Endothelial cell of umbilical vein (primary cell): ENCODE data around the gene LINC00632. TPM values are rescaled to one million over a fixed set of nuclear protein-coding genes. Genes with fewer than 3 reads are reported as not detected.

ENCODE experiments used
- BruUV-seq: library from RNA; stranded (reverse); fragments of 400-500 nt; replicated peaks from 2 replicates; lab custom pipeline; 2021; lab: Mats Ljungman, UMichigan
- CTCF ChIA-PET: fragments of 300-600, 350-600 bp; sonication (Branson Sonifier 250); formaldehyde crosslinking; loops from one replicate; lab custom pipeline; 2021; ENCODE audit warnings: antibody characterized with exemption, inconsistent platforms; lab: Charles Lee
- POLR2A ChIA-PET: fragments of 300-600, 350-600 bp; sonication (Branson Sonifier 250); formaldehyde crosslinking; loops from one replicate; lab custom pipeline; 2021; ENCODE audit warnings: antibody characterized with exemption, inconsistent platforms; lab: Charles Lee
- DNase-seq: peaks from one replicate; pipeline ENCODE4 v3.0.0-alpha.2; 2011; ENCODE audit warnings: low read depth, low spot score
- FAIRE-seq: peaks from 2 replicates; lab custom pipeline; 2011; peaks lifted over from hg19 to GRCh38; lab: Jason Lieb, UNC
- H2AFZ ChIP-seq: 2 replicates; pipeline ENCODE4 v1.6.0; 2012; ENCODE audit warnings: low read depth, low read length, control low read depth, inconsistent platforms
- H3K27ac ChIP-seq: 2 replicates; pipeline ENCODE4 v1.5.1; 2011; ENCODE audit warnings: low read depth, mild to moderate bottlenecking, control low read depth, low read length, moderate library complexity; ENCODE audit not compliant: insufficient read depth
- H3K27me3 ChIP-seq, 2 experiments: 2 replicates each; pipeline versions ENCODE4 v1.6.0 to v1.6.1; 2011; ENCODE audit warnings: low read length in 2 of 2, mixed read lengths in 1 of 2; ENCODE audit not compliant: control insufficient read depth in 2 of 2, insufficient read depth in 2 of 2
- H3K36me3 ChIP-seq, 2 experiments: 2 replicates in 1 of 2; 3 replicates in 1 of 2; pipeline ENCODE4 v1.5.1; 2011; ENCODE audit warnings: low read length in 2 of 2, mild to moderate bottlenecking in 1 of 2, moderate library complexity in 1 of 2; ENCODE audit not compliant: control insufficient read depth in 2 of 2, insufficient read depth in 2 of 2; ENCODE audit errors: extremely low read depth in 1 of 2
- H3K4me1 ChIP-seq: 3 replicates; pipeline ENCODE4 v1.5.1; 2011; ENCODE audit warnings: mild to moderate bottlenecking, low read length; ENCODE audit not compliant: control insufficient read depth, insufficient read depth; ENCODE audit errors: extremely low read depth
- H3K4me2 ChIP-seq: 2 replicates; pipeline ENCODE4 v1.6.1; 2011; ENCODE audit warnings: low read length, control low read depth, mixed read lengths; ENCODE audit not compliant: insufficient read depth
- H3K4me3 ChIP-seq, 3 experiments: fragments of 200-600 bp in 1 of 3; sonication (generic), shearing (Covaris generic) in 1 of 3; replicated peaks in 1 of 3; 2 replicates each; pipeline ENCODE4 v1.5.1; 2011 to 2016; ENCODE audit warnings: control low read depth in 3 of 3, low read length in 3 of 3, mild to moderate bottlenecking in 2 of 3, inconsistent platforms in 1 of 3, low read depth in 1 of 3, moderate library complexity in 1 of 3; ENCODE audit not compliant: insufficient read depth in 1 of 3
- H3K79me2 ChIP-seq: 2 replicates; pipeline ENCODE4 v1.6.0; 2012; ENCODE audit warnings: low read length, inconsistent platforms; ENCODE audit not compliant: control insufficient read depth, insufficient read depth
- H3K9ac ChIP-seq: replicated peaks from 2 replicates; pipeline ENCODE3; 2011; ENCODE audit warnings: low read length, control low read depth; ENCODE audit not compliant: insufficient read depth; ENCODE audit errors: extremely low read depth
- H3K9me1 ChIP-seq: replicated peaks from 3 replicates; pipeline ENCODE4 v1.6.0; 2011; ENCODE audit warnings: mild to moderate bottlenecking, low read length; ENCODE audit not compliant: control insufficient read depth, insufficient read depth; ENCODE audit errors: extremely low read depth
- H3K9me3 ChIP-seq: replicated peaks from 2 replicates; pipeline ENCODE4 v1.5.1; 2012; ENCODE audit warnings: low read length, inconsistent platforms; ENCODE audit not compliant: control insufficient read depth, insufficient read depth
- H4K20me1 ChIP-seq: replicated peaks from 2 replicates; pipeline ENCODE3; 2011; ENCODE audit warnings: mild to moderate bottlenecking, low read length; ENCODE audit not compliant: control insufficient read depth, insufficient read depth; ENCODE audit errors: extremely low read depth
- CTCF ChIP-seq, 2 donors: IDR thresholded peaks; 1 replicate in 1 of 2; 2 replicates in 1 of 2; pipeline ENCODE4 v1.5.1; 2011; ENCODE audit warnings: low read length in 2 of 2, mild to moderate bottlenecking in 2 of 2, moderate library complexity in 2 of 2, control low read depth in 1 of 2, inconsistent platforms in 1 of 2, low read depth in 1 of 2; ENCODE audit not compliant: insufficient read depth in 1 of 2; ENCODE audit errors: extremely low read depth in 1 of 2
- EZH2 ChIP-seq: IDR thresholded peaks from 2 replicates; pipeline ENCODE4 v1.6.1; 2012; ENCODE audit warnings: borderline replicate concordance, low read depth, mild to moderate bottlenecking, moderate library complexity, low read length, inconsistent platforms; ENCODE audit not compliant: severe bottlenecking
- GATA2 ChIP-seq: IDR thresholded peaks from 2 replicates; pipeline ENCODE4 v1.7.0; 2011; ENCODE audit warnings: low read depth, mild to moderate bottlenecking, moderate library complexity, mixed read lengths, low read length; ENCODE audit not compliant: insufficient read length, insufficient read depth
- JUN ChIP-seq: IDR thresholded peaks from 2 replicates; pipeline ENCODE4 v1.6.1; 2011; ENCODE audit warnings: borderline replicate concordance, low read depth; ENCODE audit not compliant: insufficient read length, insufficient read depth
- MYC ChIP-seq: IDR thresholded peaks from one replicate; pipeline ENCODE4 v1.6.1; 2011; ENCODE audit warnings: mild to moderate bottlenecking, low read depth, low read length
- POLR2A ChIP-seq: IDR thresholded peaks from 2 replicates; pipeline ENCODE4 v1.6.1; 2012; ENCODE audit warnings: low read depth, mild to moderate bottlenecking, control low read depth, low read length
- POLR2AphosphoS5 ChIP-seq: IDR thresholded peaks from 2 replicates; pipeline ENCODE4 v1.6.1; 2012; ENCODE audit warnings: low read depth, mild to moderate bottlenecking, control low read depth, low read length, moderate library complexity; ENCODE audit not compliant: insufficient read depth
- dilution Hi-C: fragments of 300-500 bp; cut with MboI; formaldehyde crosslinking; loops from one replicate; pipeline ENCODE4 v1.15.0; 2019; ENCODE audit warnings: low sequenced_read_pairs; ENCODE audit not compliant: extremely low pct_ligation_motif_present
- intact Hi-C: fragments of 100-400 bp; cut with micrococcal nuclease; formaldehyde crosslinking; loops from one replicate; pipeline ENCODE4 v1.10.0; 2022
- polyA plus RNA-seq, 4 experiments: library from polyadenylated mRNA; depleted of rRNA in 3 of 4; stranded (reverse) in 3 of 4; unstranded in 1 of 4; fragments of >200 nt; gene quantifications; 2 replicates each; pipeline versions ENCODE4 v1.2.1 to v1.2.3, GENCODE V29; 2011 to 2012; ENCODE audit warnings: missing spikeins in 1 of 4
- total RNA-seq: library from RNA; stranded (reverse); gene quantifications from 2 replicates; pipeline ENCODE4 v1.2.3, GENCODE V29; 2021
- TF ChIP-seq, protein P1 (sequence below): IDR thresholded peaks from 2 replicates; pipeline ENCODE4 v1.6.1; 2011; ENCODE audit not compliant: insufficient read depth, insufficient read length

The LINC00632 gene
- total and polyA plus RNA-seq, 2 donors (not counting 3 experiments of a cell fraction or from before 2014, with no cell fraction given), result 4.8 to 12.7 TPM

GRCh38 chrX:140724736-140725135 lies 15.2 kb downstream of the LINC00632 start:
- dilution Hi-C loops, result no loop called here
- BruUV-seq, result no TSS peak
- POLR2A ChIA-PET, result no interaction called here
- H3K27ac ChIP-seq, result no peak overlapping the region
- no peaks in the 10 kb centered on the region for H3K27me3 ChIP-seq
- H3K9me1 ChIP-seq, result no peaks in the 10 kb centered on the region
- H3K9me3 ChIP-seq, result no peaks in the 10 kb centered on the region
- no peaks in the 10 kb centered on the region for H4K20me1 ChIP-seq
- H3K79me2 ChIP-seq, result no peaks in the 10 kb centered on the region
- FAIRE-seq, result no peak
- no peak for DNase-seq
- TF ChIP-seq GATA2, result no peak
- TF ChIP-seq POLR2A, result no peak
- no peak for TF ChIP-seq EZH2
- no peak for TF ChIP-seq MYC
- TF ChIP-seq CTCF (IDR thresholded peaks at IDR 0.05; ENCODE audit: extremely low read depth in 1 of 2, insufficient read depth in 1 of 2, low read depth in 1 of 2, low read length in 2 of 2), result no peak
- no peak for TF ChIP-seq POLR2AphosphoS5
- no peak for TF ChIP-seq JUN
- TF ChIP-seq, protein P1, sequence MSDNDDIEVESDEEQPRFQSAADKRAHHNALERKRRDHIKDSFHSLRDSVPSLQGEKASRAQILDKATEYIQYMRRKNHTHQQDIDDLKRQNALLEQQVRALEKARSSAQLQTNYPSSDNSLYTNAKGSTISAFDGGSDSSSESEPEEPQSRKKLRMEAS, result no peak
- CTCF ChIA-PET, result no interaction called here
- intact Hi-C loops, result no loop called here
- H3K9ac ChIP-seq, result no peak overlapping the region
- no peaks in the 10 kb centered on the region for H3K36me3 ChIP-seq
- H3K4me3 ChIP-seq, result no peak overlapping the region
- H2AFZ ChIP-seq, result no peak overlapping the region
- no peaks in the 10 kb centered on the region for H3K4me1 ChIP-seq
- H3K4me2 ChIP-seq, result no peak overlapping the region
